HG03045 (cell line): ENCODE results near the gene DEPDC5.
A peak's percentile ranks its signal among the peaks of the same experiment; 100 is the strongest.

Experiments used
- ATAC-seq: cut with Tn5 transposase; IDR thresholded peaks from one replicate; pipeline ENCODE4 v1.9.1; 2021; ENCODE audit warnings: mild to moderate bottlenecking, moderate library complexity; ENCODE audit not compliant: unreplicated experiment

Gene DEPDC5

GRCh38 chr22:31919730-31920129 is 165.9 kb downstream of the DEPDC5 start:
- no peak for ATAC-seq

- no peak for ATAC-seq
Observed at GRCh38 chr22:31920306-31920705, 166.5 kb downstream of the DEPDC5 start.

DNA sequence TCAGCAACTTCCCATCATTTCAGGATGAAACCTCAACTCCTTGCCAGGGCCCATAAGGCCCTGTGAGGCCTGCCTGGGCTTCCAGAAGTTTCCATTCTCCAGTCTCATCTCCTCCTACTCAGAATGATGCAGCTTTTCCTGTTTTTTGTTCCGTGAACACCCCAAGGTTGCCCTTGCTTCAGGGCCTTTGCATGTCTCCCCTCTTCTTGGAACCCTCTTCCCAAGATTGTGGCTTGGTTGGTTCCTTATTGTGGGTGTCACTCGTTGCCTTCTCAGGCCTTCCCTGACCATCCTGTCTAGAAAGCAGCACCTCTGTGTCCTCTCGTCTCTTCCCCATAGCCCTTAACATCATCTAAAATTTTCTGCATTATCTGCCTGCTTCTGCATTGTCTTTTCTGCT is 167.3 kb downstream of the DEPDC5 start:
- ATAC-seq = no peak

GRCh38 chr22:31922534-31922933 is 168.7 kb downstream of the DEPDC5 start:
- no peak for ATAC-seq

DNA sequence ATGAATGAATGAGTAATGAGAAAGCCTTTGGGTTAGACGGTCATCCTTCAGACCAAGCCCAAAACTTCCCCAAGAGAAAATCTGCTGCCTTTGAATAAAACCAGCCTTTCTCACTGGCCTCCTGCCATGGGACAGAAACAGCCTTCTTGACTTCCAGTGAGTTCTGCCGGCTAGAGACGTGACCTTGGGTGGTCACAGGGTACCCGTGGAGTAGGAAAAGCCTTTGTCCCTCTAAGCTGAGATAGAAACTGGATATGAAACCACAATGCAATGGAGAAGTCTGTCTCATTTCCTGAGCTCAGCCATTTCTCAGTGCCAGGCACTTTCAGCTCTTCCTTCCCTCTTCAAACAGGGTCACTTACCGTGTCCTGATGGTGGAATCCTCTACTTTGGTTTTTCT is 169.3 kb downstream of the DEPDC5 start:
- ATAC-seq = no peak

DNA sequence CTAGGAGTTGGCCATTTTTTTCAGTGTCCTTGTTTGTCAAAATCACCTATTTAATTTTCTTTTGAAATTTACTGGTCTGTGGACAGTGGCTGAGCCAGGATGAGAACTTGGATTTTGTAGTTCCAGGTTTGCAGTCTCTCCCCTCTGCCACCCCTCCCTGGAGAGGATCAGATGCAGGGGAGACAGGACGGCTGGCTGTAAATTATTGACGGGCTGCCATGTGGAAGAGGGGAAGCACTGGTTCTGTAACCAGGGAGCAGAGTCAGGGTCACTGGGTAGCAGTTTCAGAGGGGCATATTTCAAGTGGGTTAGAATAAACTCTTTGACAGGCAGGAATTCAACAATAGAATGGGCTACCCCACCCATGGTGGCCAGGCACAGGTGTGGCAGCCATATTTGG is 169.9 kb downstream of the DEPDC5 start:
- no peak for ATAC-seq

DNA sequence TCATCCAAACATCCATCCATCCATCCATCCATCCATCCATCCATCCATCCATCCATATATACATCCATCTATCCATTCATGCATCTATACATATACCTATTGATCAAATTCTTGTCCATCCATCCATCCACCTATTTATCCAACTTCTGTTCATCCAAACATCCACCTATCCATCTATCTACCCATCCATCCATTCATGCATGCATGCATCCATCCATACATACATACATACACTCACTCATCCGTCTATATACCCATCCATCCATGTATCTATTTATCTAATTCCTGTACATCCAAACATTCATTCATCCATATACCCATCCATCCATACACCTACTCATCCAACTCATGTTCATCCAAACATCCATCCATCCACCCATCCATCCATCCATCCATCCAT is 171.2 kb downstream of the DEPDC5 start:
- no peak for ATAC-seq

DNA sequence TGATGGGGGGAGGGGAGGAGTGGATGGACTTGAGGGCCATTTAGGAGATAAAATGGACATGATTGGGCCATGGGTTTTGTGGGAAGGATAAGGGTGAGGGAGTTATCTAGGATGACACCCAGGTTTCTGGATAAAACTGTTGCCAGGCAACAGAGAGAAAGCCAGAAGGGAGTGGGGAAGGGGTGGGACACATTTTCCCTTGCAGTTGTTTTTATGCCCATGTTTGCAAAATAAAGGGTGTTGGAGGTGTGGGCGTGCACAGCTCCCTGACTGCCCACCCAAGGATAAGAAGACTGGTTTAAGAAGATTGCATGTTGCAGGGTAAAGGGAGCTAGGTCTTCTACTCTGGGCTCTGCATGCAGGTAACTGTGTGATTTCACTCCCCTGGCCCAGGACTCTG is 172.2 kb downstream of the DEPDC5 start:
- ATAC-seq = no peak

GRCh38 chr22:31926969-31927368 is 173.2 kb downstream of the DEPDC5 start:
- no peak for ATAC-seq

DNA sequence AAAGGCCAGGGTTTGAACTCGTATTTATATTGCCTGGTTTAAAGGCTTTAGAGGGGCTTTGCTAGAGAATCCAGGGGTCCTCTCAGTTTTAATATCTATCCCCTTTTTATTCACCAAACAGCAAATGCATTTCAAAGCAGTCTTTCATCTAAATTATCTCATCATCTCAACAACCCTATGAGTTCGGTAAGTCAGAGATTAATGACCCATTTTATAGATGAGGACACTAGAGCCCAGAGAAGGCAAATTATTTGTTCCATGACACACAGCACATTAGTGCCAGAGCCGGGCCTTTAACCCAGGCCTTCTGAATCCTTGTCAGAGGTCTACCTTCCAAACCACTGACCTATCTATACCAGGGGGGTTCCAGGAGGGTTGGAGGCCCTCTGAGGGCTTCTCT is 173.7 kb downstream of the DEPDC5 start:
- ATAC-seq = no peak

DNA sequence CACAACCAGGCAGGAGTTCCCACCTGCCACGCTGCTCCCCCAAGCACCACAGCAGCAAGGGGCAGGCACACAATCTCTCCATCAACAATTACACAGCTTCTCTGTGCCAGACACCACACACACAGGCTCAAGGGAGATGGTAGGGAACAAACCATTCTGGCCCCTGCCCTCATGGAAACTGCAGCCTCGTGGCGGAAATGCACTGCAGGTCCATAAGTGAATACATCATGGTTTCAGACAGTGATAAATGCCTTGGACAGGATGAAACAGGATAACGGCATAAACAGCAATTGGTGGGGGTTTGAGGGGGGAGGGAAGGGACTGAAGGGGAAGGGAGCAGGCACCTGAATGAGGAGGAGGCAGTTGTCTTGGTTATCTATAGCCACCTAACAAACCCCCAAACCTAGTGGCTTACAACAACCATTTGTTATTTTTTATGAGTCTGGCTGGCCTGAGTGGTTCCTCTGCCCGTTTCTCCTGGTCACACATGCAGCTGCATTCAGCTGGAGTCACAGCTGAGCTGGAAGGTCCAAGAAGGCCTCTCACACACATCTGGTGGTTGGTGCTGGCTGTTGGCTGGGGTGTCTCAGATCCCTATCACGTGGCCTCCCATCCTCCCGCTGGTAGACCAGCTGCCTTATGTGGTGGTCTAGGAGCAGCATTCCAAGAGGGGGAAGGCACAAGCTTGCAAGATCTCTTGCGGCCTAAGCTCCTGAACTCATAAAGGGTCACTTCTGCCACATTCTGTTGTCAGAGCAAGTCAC is 175.5 kb downstream of the DEPDC5 start:
- ATAC-seq = no peak

GRCh38 chr22:31932863-31933262 is 179.0 kb downstream of the DEPDC5 start:
- ATAC-seq = no peak

GRCh38 chr22:31933406-31933805 is 179.6 kb downstream of the DEPDC5 start:
- no peak for ATAC-seq

- no peak for ATAC-seq
Observed at GRCh38 chr22:31933816-31934482, 180.1 kb downstream of the DEPDC5 start.

- no peak for ATAC-seq
Observed at GRCh38 chr22:31935961-31936635, 182.3 kb downstream of the DEPDC5 start.

- ATAC-seq = no peak
Observed at GRCh38 chr22:31937341-31937740, 183.5 kb downstream of the DEPDC5 start.

DNA sequence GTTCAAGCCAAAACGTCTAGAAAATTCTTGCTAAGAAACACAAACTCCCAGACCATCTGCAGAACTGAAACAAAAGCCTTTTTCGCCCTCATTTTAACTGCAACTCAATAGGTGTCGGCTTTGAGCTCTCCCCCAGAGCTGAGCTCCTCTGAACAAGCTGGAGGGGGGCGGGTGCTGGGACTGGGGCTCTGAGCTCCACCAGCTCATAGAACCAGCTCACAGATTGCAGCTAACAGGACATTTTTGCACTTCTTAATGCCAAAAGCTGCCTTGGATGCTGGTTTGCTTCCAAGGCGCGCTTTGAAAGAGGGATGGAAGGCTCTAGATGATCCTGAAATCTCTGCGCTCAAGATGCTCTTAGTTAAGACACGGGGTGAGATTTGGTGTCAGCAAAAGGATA is 184.5 kb downstream of the DEPDC5 start:
- no peak for ATAC-seq

GRCh38 chr22:31940506-31940905 is 186.7 kb downstream of the DEPDC5 start:
- ATAC-seq = no peak

- ATAC-seq = no peak
Observed at GRCh38 chr22:31942091-31942490, 188.3 kb downstream of the DEPDC5 start.

DNA sequence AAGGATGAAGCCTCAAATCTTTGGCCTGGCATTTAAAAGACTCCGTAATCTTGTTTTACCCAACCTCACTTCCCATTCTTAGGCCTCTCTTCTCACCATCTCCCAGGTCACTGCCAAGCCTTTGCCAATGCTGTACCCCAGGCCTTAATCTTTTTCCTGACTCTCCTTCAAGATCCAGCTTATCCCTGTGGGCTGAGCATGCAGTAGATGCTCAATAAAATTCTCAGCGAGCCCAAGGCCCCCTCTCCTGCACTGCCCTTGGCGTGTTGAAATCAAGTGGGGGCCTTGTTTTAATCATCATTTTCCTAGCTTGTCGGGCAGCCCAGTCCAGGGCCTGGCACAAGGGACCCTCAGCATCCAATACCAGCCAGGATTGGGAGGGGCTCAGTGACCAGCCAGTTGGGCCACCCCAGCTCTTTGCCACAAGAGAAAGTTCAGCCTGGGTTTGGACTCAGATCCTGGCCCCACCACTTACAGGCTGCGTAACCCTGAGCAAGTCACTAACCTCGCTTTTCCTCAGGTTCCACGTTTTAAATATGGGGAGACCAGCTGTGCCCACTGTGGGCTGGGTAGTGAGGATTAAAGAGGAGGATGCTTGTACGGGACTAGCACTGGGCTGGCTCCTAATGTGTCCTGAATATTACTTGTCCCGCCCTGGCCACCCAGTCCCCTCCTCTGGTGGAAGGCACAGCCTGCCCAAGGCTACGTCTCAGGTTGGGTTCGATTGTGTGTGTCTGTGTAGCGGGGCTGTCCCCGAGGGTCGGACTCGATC is 189.6 kb downstream of the DEPDC5 start:
- no peak for ATAC-seq

DNA sequence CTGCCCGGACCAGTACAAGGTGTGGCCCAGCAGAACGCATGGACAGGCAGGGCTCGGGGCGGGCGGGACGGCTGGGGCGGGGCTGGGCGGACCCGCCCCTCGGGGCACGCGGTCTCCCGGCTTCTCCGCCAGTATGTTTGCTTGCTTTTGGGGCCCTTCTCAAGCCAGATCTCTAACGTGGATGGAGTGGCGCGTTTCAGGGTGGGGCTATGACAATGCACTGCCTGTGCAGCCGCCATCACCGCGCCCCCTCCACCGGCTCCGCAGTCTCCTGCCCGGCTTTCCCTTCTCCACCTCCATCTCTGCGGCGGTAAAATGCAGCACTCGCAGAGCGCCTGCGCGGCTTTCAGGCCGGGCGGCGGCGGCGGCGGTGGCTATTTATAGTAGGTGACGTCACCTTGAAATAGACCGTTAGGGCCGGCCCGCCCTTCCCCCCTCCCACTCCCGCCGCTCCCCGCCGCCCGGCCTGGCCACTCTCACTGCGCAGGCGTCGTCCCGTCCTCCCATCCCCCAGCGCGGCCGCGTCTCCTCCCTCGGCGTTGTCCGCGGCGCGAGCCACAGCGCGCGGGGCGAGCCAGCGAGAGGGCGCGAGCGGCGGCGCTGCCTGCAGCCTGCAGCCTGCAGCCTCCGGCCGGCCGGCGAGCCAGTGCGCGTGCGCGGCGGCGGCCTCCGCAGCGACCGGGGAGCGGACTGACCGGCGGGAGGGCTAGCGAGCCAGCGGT is 190.3 kb downstream of the DEPDC5 start, which contains the start of gene YWHAH:
Gene YWHAH (plus strand): TSS at position 558 of the 722 bp plus-strand sequence. CDS start 199 bp downstream, outside the sequence.
- ATAC-seq = peak; percentile 72
